GM10847 (cell line): ENCODE data around the gene GPR153.

Source experiments
- POLR2A ChIP-seq: IDR thresholded peaks from 2 replicates; pipeline ENCODE4 v1.6.1; 2011; ENCODE audit not compliant: insufficient read length; ENCODE audit errors: extremely low read depth

Gene GPR153

DNA sequence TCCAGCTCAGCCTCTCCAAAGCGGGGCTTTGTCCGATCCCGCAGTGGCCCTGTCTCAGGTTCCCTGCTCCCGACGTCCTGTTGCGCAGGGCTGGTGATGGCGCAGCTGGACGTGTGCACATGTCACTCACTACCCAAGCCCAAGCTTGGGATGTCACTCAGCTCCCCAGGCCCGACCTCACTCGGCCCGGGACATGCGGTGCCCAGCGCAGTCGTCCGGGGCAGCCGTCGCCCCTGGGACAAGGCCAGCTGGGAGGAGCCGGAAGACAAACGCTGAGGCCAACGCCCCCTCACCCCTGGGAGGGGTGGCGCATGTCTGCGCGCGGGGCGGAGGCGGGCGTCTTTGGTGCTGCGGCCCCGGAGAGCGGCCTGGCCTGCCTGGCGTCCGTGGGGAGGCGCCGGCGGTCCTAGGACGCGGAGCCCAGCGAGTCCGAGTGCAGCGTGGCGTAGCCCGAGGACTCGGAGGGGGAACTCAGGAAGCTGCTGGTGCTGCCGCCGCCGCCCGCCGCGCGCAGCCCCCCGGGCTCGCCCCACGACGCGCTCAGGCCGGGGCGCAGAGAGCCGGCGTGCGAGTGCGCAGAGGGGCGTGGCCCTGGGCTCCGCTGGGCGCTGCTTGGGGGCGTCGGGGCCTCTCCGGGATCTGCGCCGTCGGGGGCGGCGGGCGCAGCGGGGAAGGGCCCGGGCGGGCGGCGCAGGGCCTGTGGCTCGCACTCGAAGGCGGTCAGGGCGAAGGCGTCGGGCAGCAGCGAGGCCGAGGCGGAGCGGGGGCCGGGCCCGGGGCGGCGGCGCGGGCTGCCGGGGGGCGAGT, 11.8 kb downstream of the GPR153 start:
- TF ChIP-seq POLR2A, result no peak

DNA sequence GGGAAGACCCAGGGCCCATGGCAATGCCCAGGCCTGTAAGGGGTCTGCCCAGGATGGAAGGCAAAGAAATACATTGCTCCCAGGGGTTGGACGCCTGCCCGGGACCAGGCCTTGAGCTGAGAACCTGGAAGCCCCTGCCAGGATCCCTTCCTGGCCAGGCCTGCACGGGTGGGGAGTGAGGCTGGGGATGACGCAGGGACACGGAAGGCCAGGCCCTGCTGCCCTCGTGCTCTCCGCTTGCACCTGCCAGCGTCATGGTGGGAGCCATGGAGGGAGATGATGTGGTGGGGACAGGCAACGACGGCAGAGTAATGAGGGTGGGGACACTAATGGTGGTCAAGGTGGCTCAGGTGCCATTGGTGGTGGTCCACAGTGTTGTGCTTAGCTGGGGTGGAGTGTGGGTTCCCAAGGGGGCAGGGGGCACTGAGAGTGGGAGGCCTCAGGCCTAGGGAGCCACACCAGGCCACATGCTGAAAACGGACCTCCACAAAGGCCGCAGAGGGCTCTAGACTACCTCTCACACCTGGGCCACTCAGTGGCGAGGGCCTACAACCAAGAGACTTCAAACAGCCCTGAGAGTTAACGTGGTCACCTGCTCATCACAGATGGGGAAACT, 12.6 kb downstream of the GPR153 start:
- no peak for TF ChIP-seq POLR2A

DNA sequence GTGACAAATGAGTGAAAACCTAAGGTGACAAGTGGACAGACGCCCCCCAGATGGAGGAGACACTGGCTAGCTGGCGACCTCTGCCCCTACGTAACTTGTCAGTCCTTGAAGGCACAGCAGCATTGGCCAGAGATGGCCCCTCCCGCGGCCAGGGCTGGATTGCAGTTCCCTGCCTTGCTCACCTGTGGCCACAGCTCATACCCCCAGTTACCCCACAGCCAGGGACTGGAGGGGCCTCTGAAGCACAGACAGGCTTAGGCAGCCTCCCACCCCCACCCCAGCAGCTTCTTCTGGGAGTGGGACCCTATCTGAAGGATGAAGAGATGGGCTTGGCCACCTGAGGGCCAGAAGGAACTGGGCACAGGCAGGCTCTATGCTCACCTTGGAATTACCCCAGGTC, 13.2 kb downstream of the GPR153 start:
- no peak for TF ChIP-seq POLR2A

DNA sequence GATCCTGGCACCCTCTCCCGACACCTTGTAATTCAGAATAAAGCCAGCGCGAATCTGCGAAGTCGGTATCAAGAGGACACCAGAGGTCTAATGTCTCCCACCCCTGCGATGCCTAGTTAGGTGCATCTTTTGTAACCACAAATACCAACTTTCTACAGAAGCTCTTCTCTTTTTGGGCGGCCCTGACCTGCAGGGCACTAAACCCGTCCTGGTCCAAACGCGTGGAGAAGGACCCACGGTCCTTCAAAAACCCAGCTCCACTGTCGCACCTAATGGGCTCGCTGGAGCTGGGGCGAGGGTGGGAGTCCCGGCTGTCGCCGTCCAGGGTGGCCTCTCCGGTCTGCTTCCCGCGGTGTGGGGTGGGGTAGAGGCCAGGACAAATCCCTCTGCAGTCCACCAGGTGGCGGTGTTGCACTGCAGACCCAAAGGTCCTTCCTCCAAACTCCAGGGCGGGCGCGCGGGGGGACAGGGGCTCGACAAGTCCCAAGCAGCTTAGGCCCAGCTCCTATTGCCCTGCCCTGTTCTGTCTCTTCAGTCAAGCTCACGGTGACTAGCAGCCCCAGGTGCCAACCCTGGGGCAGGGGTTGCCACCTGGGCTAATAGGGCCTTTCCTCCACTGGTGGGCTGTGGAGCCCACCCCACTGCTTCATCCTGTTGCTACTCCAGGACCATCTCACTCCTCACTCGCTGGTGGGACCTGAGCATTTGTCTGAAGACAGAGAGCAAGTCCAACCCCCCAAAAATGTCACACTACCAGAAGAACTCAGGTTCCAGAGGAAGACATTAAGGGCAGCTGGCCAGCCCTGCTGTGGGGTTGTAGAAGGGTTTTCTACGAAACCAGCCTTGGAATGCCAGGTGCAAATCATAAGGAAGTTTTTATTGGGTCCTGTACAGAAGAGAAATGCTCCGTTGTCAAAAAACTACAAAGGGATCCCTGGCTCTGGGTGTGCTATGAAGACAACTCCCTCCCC, 14.1 kb downstream of the GPR153 start:
- no peak for TF ChIP-seq POLR2A

- TF ChIP-seq POLR2A, result no peak
Measured at GRCh38 chr1:6245869-6246496, 14.9 kb downstream of the GPR153 start.

- no peak for TF ChIP-seq POLR2A
Measured at GRCh38 chr1:6245086-6245868, 15.6 kb downstream of the GPR153 start.

DNA sequence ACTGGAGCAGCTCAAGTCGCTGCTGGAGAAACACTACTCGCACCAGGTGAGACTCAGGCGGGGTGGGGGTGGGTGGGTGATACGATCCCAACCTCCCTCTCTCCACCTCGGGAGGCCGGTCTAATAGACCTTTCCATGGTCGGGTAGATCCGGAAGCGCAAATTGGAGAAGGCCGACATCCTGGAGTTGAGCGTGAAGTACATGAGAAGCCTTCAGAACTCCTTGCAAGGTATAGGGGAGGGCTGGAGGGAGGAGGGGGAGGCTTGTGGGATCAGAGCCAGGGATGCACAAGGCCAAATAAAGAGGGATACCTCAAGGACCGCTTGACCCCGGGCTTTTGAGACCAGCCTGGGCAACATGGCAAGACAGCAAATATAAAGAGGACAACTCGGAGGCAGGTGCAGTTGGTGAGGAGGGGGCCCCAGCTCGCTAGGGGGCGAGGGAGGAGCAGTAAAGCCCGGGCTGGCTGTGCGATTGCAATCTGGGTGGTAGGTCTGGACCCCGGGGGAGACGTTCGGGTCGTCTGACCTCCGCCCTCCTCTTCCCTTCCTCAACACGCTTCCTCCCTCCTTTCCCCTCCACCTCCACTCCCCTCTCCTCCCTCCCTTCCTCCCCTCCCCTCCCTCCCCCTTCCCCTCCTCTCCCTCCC, 16.4 kb downstream of the GPR153 start:
- no peak for TF ChIP-seq POLR2A

DNA sequence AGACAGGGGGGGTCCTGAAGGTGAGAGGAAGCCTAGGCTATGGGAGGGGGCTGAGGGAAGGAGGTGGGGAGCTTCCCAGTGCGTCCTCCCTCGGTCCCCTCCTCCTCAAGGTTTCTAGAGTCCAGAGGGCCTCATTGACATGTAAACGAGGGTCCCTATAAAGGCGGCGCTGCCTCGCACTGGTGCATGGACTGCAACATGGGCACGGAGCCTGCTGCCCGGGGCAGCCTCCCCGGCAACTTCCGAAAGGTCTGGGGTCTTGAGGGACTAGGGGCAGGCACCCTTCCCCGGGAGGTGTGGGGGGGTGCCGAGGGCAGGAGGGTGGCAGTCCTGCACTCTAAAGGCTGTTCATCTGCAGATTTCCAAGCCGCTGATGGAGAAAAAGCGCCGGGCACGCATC, 16.9 kb downstream of the GPR153 start, which contains the start of gene HES3:
TSS of gene HES3 (plus strand) at position 187 of the 400 bp plus-strand sequence. CDS start at position 374, 187 bp downstream.
- TF ChIP-seq POLR2A, result no peak

DNA sequence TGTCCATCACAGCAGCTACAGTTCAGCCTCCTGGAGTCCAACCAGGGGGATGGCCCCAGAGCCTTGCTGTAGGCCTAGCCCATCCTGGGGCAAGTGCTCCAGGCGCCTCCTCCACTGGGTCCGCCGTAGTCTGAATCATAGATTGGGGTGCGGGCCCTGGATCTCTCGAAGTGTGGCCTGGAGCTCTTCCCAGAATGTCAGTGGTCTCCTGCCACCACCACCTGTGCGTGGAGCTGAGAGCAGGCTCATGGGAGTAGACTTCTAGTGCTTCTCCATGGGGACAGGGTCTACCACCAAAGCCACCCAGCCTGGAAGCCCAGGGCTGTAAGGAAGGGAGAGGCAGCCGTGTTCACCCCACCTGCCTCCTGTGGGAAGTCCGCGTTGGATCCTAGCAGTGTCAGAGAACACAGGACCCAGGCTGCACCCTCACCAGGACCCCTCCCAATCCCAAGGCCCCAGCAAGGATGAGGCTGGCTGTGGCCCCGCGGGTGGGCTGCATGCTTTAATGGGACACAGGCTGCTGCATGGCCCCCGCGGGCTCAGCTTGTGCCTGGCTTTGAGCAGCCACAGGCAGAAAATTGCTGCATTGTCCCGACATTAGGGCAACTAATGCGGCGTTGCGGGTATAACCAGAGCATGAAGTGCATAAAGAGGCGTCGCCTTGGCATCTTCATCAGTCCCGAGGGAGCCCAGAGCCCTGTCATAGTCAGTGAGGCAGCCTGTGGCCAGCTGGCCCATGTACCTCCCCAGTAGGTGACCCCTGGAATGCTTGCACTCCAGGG, 17.7 kb downstream of the GPR153 start:
- no peak for TF ChIP-seq POLR2A

GRCh38 chr1:6241887-6242740, 18.8 kb downstream of the GPR153 start:
- no peak for TF ChIP-seq POLR2A

GRCh38 chr1:6241107-6241886, 19.6 kb downstream of the GPR153 start:
- TF ChIP-seq POLR2A, result no peak
